Measurements from ENCODE around the gene MAP1S. TPM values are rescaled to one million over a fixed set of nuclear protein-coding genes. Genes with fewer than 3 reads are reported as not detected.

The MAP1S gene
- polyA plus RNA-seq, 1 of the 3 experiments (the other 2 are of a cell fraction): 18.4 TPM

- no peak for DNase-seq
- H3F3A ChIP-seq (replicated peaks; ENCODE audit: insufficient read depth): no peaks in the 10 kb centered on the region
- H3K79me2 ChIP-seq (ENCODE audit: insufficient read depth): peaks cover 34% of the 10 kb centered on the region
- H3K4me2 ChIP-seq: peak overlapping the region; percentile 96
- no peaks in the 10 kb centered on the region for H3K9me2 ChIP-seq
- TF ChIP-seq ZBTB33 (IDR thresholded peaks at IDR 0.05; ENCODE audit: borderline replicate concordance, low read depth) (no peak), TCF12 (IDR thresholded peaks at IDR 0.05) (no peak), MEF2A (IDR thresholded peaks at IDR 0.05; ENCODE audit: borderline replicate concordance, low read depth) (no peak), JUND (IDR thresholded peaks at IDR 0.05) (no peak), NFIC (IDR thresholded peaks at IDR 0.05; ENCODE audit: borderline replicate concordance) (no peak), PBX3 (IDR thresholded peaks at IDR 0.05) (no peak), RAD21 (IDR thresholded peaks at IDR 0.05; ENCODE audit: low read length) (no peak), CTCF (IDR thresholded peaks at IDR 0.05) (no peak), POLR2AphosphoS5 (IDR thresholded peaks at IDR 0.05; ENCODE audit: low read depth, low read length) (no peak), YY1 (IDR thresholded peaks at IDR 0.05; ENCODE audit: low read depth) (no peak), IRF3 (IDR thresholded peaks at IDR 0.05; ENCODE audit: low read depth, low read length) (no peak), FOXJ3 (CRISPR knock-in tag; IDR thresholded peaks at IDR 0.05) (no peak)
- H3K9ac ChIP-seq: peak overlapping the region; percentile 75
- no peak overlapping the region for H2AFZ ChIP-seq (ENCODE audit: low read depth)
- POLR2A ChIA-PET: no interaction called here
- H3K27ac ChIP-seq (ENCODE audit: low read depth in 2 of 2, low read length in 1 of 2): no peak overlapping the region; a peak in 1 of 4 replicates
- H3K4me3 ChIP-seq (ENCODE audit: low read depth in 2 of 2, low read length in 1 of 2): peak overlapping the region; percentile 74 to 82
- H3K27me3 ChIP-seq (ENCODE audit: insufficient read depth): no peaks in the 10 kb centered on the region
- no peaks in the 10 kb centered on the region for H3K9me3 ChIP-seq
- CTCF ChIA-PET: interaction anchor here (0.6 to 5.9 kb wide), 6 partner anchors 17 to 566 kb away, joined by 3 to 30 read pairs (median 3); partner anchors contain the start of gene RPL18A
- peaks cover 16 to 20% of the 10 kb centered on the region in 2 experiments; a peak in 2 of 4 replicates for H3K4me1 ChIP-seq (ENCODE audit: control insufficient read depth in 1 of 2, insufficient read depth in 2 of 2, low read depth in 1 of 2, low read length in 1 of 2)
- 11% methylated on average over 6 of the region's 7 CpGs for WGBS (ENCODE audit: low lambda C conversion rate)
- peaks cover 29% of the 10 kb centered on the region for H4K20me1 ChIP-seq (ENCODE audit: insufficient read depth)
- H3K36me3 ChIP-seq (replicated peaks in 1 of 2; ENCODE audit: control insufficient read depth in 1 of 2, insufficient read depth in 2 of 2, low read length in 1 of 2): peaks cover 10 to 16% of the 10 kb centered on the region in 2 experiments
Observed at GRCh38 chr19:17720440-17720839, 1.2 kb downstream of the MAP1S start.

Data from SK-N-SH (cell line).